GM23338 (cell line): ENCODE measurements around the gene SMAD3. TPM values are rescaled to one million over a fixed set of nuclear protein-coding genes. Genes with fewer than 3 reads are reported as not detected.

Experiments used
- EZH2 ChIP-seq: fragments of 200-600 bp; sonication (generic); IDR thresholded peaks from one replicate; pipeline ENCODE4 v1.8.0; 2017; ENCODE audit warnings: antibody characterized with exemption, mild to moderate bottlenecking, low read depth; ENCODE audit not compliant: unreplicated experiment
- EZH2phosphoT487 ChIP-seq: fragments of 200-600 bp; sonication (generic); IDR thresholded peaks from one replicate; pipeline ENCODE4 v1.8.1; 2018; ENCODE audit warnings: antibody characterized with exemption; ENCODE audit not compliant: unreplicated experiment
- POLR2AphosphoS5 ChIP-seq: IDR thresholded peaks from 2 replicates; pipeline ENCODE4 v1.6.1; 2016; ENCODE audit warnings: antibody characterized with exemption, low read depth
- STAT1 ChIP-seq: IDR thresholded peaks from one replicate; pipeline ENCODE4 v1.6.1; 2016; ENCODE audit warnings: antibody characterized with exemption; ENCODE audit not compliant: unreplicated experiment
- ZNF114 ChIP-seq: fragments of 250-450 bp; sonication (Bioruptor Pico); IDR thresholded peaks from 2 replicates; pipeline ENCODE4 v1.5.0; 2020; ENCODE audit warnings: mild to moderate bottlenecking, moderate library complexity
- ZNF331 ChIP-seq: fragments of 250-450 bp; sonication (Bioruptor Pico); IDR thresholded peaks from 2 replicates; pipeline ENCODE4 v1.5.0; 2020; ENCODE audit warnings: low read depth, mild to moderate bottlenecking, moderate library complexity
- ZNF462 ChIP-seq: fragments of 250-450 bp; sonication (Bioruptor Pico); IDR thresholded peaks from 2 replicates; pipeline ENCODE4 v1.5.0; 2020; ENCODE audit warnings: mild to moderate bottlenecking, moderate library complexity
- polyA plus RNA-seq: library from polyadenylated mRNA; unstranded; fragments of >200 nt; fragmentation: Nextera tagmentation; extraction: Ambion mirVana; gene quantifications from 2 replicates; pipeline ENCODE4 v1.2.1, GENCODE V29; 2016
- total RNA-seq: library from RNA; depleted of rRNA; stranded (reverse); fragments of >200 nt; shearing (Covaris generic); gene quantifications from 2 replicates; pipeline ENCODE4 v1.2.3, GENCODE V29; 2014
- TF ChIP-seq, protein P1 (sequence below): IDR thresholded peaks from one replicate; pipeline ENCODE4 v1.6.1; 2018; ENCODE audit warnings: antibody characterized with exemption; ENCODE audit not compliant: unreplicated experiment

SMAD3 gene
- total and polyA plus RNA-seq, 2 experiments from 2014 or later, result 4.9 to 11.6 TPM

GRCh38 chr15:67096546-67097294, 31.3 kb downstream of the SMAD3 start (continued):
- TF ChIP-seq ZNF462 (CRISPR knock-in tag) (no peak), ZNF114 (CRISPR knock-in tag) (no peak), STAT1 (no peak), EZH2 (no peak), EZH2phosphoT487 (no peak), ZNF331 (CRISPR knock-in tag) (no peak), POLR2AphosphoS5 (no peak)
- TF ChIP-seq, protein P1, sequence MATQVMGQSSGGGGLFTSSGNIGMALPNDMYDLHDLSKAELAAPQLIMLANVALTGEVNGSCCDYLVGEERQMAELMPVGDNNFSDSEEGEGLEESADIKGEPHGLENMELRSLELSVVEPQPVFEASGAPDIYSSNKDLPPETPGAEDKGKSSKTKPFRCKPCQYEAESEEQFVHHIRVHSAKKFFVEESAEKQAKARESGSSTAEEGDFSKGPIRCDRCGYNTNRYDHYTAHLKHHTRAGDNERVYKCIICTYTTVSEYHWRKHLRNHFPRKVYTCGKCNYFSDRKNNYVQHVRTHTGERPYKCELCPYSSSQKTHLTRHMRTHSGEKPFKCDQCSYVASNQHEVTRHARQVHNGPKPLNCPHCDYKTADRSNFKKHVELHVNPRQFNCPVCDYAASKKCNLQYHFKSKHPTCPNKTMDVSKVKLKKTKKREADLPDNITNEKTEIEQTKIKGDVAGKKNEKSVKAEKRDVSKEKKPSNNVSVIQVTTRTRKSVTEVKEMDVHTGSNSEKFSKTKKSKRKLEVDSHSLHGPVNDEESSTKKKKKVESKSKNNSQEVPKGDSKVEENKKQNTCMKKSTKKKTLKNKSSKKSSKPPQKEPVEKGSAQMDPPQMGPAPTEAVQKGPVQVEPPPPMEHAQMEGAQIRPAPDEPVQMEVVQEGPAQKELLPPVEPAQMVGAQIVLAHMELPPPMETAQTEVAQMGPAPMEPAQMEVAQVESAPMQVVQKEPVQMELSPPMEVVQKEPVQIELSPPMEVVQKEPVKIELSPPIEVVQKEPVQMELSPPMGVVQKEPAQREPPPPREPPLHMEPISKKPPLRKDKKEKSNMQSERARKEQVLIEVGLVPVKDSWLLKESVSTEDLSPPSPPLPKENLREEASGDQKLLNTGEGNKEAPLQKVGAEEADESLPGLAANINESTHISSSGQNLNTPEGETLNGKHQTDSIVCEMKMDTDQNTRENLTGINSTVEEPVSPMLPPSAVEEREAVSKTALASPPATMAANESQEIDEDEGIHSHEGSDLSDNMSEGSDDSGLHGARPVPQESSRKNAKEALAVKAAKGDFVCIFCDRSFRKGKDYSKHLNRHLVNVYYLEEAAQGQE, result no peak
